Suprapubic skin (tissue), 4 donors: Measurements from ENCODE around the gene THRB. TPM values are rescaled to one million over a fixed set of nuclear protein-coding genes. Genes with fewer than 3 reads are reported as not detected.

Source experiments
- DNase-seq, 2 donors: peaks; one replicate each; pipeline ENCODE4 v3.0.0-alpha.2; 2019; ENCODE audit warnings: low spot score in 2 of 2
- H3K27ac ChIP-seq: fragments of 200-600 bp; sonication (generic); one replicate; pipeline ENCODE4 v1.5.1; 2019
- H3K27me3 ChIP-seq: fragments of 200-600 bp; sonication (generic); one replicate; pipeline ENCODE4 v1.5.1; 2019
- H3K36me3 ChIP-seq: fragments of 200-600 bp; sonication (generic); one replicate; pipeline ENCODE4 v1.5.1; 2019
- H3K4me1 ChIP-seq: fragments of 200-600 bp; sonication (generic); one replicate; pipeline ENCODE4 v1.5.1; 2019
- H3K4me3 ChIP-seq: fragments of 200-600 bp; sonication (generic); one replicate; pipeline ENCODE4 v1.5.1; 2019; ENCODE audit warnings: mild to moderate bottlenecking
- H3K9me3 ChIP-seq: fragments of 200-600 bp; sonication (generic); one replicate; pipeline ENCODE4 v1.5.1; 2019
- CTCF ChIP-seq, 2 donors: fragments of 200-600 bp in 1 of 2; fragments of 450-650 bp in 1 of 2; sonication (generic) in 1 of 2; IDR thresholded peaks; one replicate each; pipeline ENCODE4 v1.5.1; 2016 to 2019; ENCODE audit warnings: antibody characterized with exemption in 2 of 2, mild to moderate bottlenecking in 1 of 2, moderate library complexity in 1 of 2
- EP300 ChIP-seq: sonication (generic); formaldehyde crosslinking; IDR thresholded peaks from one replicate; pipeline ENCODE4 v1.6.1; 2017; ENCODE audit warnings: antibody characterized with exemption
- POLR2A ChIP-seq, 2 donors: fragments of 450-650 bp; IDR thresholded peaks; one replicate each; pipeline ENCODE4 v1.6.1; 2017; ENCODE audit warnings: antibody characterized with exemption in 2 of 2, mild to moderate bottlenecking in 2 of 2, moderate library complexity in 2 of 2
- POLR2AphosphoS5 ChIP-seq, 3 donors: sonication (generic); formaldehyde crosslinking; IDR thresholded peaks; one replicate each; pipeline ENCODE4 v1.6.1; 2017; ENCODE audit warnings: antibody characterized with exemption in 3 of 3
- WGBS: methylation state at CpG from one replicate; pipeline ENCODE4 v1.1.5; 2018; 5-methylcytosine and 5-hydroxymethylcytosine counted together
- total RNA-seq, 4 donors: library from RNA; depleted of rRNA; stranded (reverse); fragments of >200 nt; gene quantifications; one replicate each; pipeline ENCODE4 v1.1.0, GENCODE V29; 2016

THRB gene
- total RNA-seq, 4 donors from 2014 or later, result 16.6 to 32.9 (median 24.4) TPM

GRCh38 chr3:24185738-24186384 is 308.8 kb downstream of the THRB start:
- DNase-seq, result no peak
- Histone ChIP-seq H3K9me3 (no peaks in the 10 kb centered on the region), H3K27me3 (no peaks in the 10 kb centered on the region), H3K27ac (no peak overlapping the region), H3K4me3 (no peak overlapping the region), H3K4me1 (no peaks in the 10 kb centered on the region), H3K36me3 (no peaks in the 10 kb centered on the region)
- TF ChIP-seq POLR2AphosphoS5 (IDR thresholded peaks at IDR 0.05), result no peak
- peak; percentile 23 to 29 for TF ChIP-seq CTCF (IDR thresholded peaks at IDR 0.05)
- WGBS, result 36% methylated on average over 5 of the region's 5 CpGs

GRCh38 chr3:24184528-24185176 is 310.0 kb downstream of the THRB start:
- no peak for TF ChIP-seq EP300
- TF ChIP-seq CTCF (IDR thresholded peaks at IDR 0.05), result no peak
- no peak for TF ChIP-seq POLR2AphosphoS5 (IDR thresholded peaks at IDR 0.05)
- no peak for TF ChIP-seq POLR2A (IDR thresholded peaks at IDR 0.05)
- Histone ChIP-seq H3K4me3 (no peak overlapping the region), H3K36me3 (no peaks in the 10 kb centered on the region), H3K9me3 (no peaks in the 10 kb centered on the region), H3K4me1 (no peaks in the 10 kb centered on the region), H3K27me3 (no peaks in the 10 kb centered on the region), H3K27ac (no peak overlapping the region)
- no peak for DNase-seq
- 89% methylated on average over 5 of the region's 5 CpGs for WGBS

DNA sequence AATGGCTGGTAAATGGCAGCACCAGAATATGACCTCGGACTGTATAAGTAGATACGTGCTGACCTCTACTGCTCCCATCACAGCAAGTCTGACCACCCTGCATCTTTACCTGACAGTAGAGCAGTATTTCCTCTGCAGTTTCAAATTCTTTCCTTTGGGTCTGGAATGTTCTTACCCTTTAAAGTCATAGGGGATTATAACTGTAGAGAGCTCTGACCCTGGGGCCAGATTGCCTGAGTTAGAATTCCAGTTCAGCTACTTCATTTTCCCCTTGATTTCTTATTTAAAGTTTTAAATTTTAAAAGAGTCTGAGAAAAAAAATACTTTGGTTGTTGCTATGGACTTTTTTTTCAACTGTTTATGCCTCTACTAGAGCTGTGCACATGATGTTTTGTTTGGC is 311.9 kb downstream of the THRB start:
- Histone ChIP-seq H3K27me3 (no peaks in the 10 kb centered on the region), H3K4me1 (no peaks in the 10 kb centered on the region), H3K9me3 (no peaks in the 10 kb centered on the region), H3K4me3 (no peak overlapping the region), H3K36me3 (no peaks in the 10 kb centered on the region), H3K27ac (no peak overlapping the region)
- no peak for DNase-seq
- TF ChIP-seq POLR2A (IDR thresholded peaks at IDR 0.05) (no peak), POLR2AphosphoS5 (IDR thresholded peaks at IDR 0.05) (no peak), EP300 (no peak), CTCF (IDR thresholded peaks at IDR 0.05) (no peak)
- 61% methylated on average over 2 of the region's 2 CpGs for WGBS

- Histone ChIP-seq H3K36me3 (no peaks in the 10 kb centered on the region), H3K27ac (no peak overlapping the region), H3K4me3 (no peak overlapping the region), H3K4me1 (no peaks in the 10 kb centered on the region), H3K27me3 (no peaks in the 10 kb centered on the region), H3K9me3 (no peaks in the 10 kb centered on the region)
- TF ChIP-seq CTCF (IDR thresholded peaks at IDR 0.05) (no peak), POLR2AphosphoS5 (IDR thresholded peaks at IDR 0.05) (no peak), POLR2A (IDR thresholded peaks at IDR 0.05) (no peak), EP300 (no peak)
- WGBS, result 85% methylated on average over 4 of the region's 4 CpGs
- no peak for DNase-seq
Measured at GRCh38 chr3:24181256-24181655, 313.4 kb downstream of the THRB start.

- Histone ChIP-seq H3K27me3 (no peaks in the 10 kb centered on the region), H3K4me1 (no peaks in the 10 kb centered on the region), H3K27ac (no peak overlapping the region), H3K9me3 (no peaks in the 10 kb centered on the region), H3K4me3 (no peak overlapping the region), H3K36me3 (no peaks in the 10 kb centered on the region)
- DNase-seq, result no peak
- TF ChIP-seq CTCF (IDR thresholded peaks at IDR 0.05) (no peak), EP300 (no peak), POLR2A (IDR thresholded peaks at IDR 0.05) (no peak), POLR2AphosphoS5 (IDR thresholded peaks at IDR 0.05) (no peak)
- 95% methylated on average over 3 of the region's 3 CpGs for WGBS
Measured at GRCh38 chr3:24180616-24181015, 314.0 kb downstream of the THRB start.
